ENCODE results near the gene ZC3H11A.

ZC3H11A gene

GRCh38 chr1:203799157-203799556 is 3.7 kb downstream of the ZC3H11A start:
- TF ChIP-seq GABPA (IDR thresholded peaks at IDR 0.05; ENCODE audit: low read depth) = no peak
- TF ChIP-seq, protein P1, sequence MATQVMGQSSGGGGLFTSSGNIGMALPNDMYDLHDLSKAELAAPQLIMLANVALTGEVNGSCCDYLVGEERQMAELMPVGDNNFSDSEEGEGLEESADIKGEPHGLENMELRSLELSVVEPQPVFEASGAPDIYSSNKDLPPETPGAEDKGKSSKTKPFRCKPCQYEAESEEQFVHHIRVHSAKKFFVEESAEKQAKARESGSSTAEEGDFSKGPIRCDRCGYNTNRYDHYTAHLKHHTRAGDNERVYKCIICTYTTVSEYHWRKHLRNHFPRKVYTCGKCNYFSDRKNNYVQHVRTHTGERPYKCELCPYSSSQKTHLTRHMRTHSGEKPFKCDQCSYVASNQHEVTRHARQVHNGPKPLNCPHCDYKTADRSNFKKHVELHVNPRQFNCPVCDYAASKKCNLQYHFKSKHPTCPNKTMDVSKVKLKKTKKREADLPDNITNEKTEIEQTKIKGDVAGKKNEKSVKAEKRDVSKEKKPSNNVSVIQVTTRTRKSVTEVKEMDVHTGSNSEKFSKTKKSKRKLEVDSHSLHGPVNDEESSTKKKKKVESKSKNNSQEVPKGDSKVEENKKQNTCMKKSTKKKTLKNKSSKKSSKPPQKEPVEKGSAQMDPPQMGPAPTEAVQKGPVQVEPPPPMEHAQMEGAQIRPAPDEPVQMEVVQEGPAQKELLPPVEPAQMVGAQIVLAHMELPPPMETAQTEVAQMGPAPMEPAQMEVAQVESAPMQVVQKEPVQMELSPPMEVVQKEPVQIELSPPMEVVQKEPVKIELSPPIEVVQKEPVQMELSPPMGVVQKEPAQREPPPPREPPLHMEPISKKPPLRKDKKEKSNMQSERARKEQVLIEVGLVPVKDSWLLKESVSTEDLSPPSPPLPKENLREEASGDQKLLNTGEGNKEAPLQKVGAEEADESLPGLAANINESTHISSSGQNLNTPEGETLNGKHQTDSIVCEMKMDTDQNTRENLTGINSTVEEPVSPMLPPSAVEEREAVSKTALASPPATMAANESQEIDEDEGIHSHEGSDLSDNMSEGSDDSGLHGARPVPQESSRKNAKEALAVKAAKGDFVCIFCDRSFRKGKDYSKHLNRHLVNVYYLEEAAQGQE (IDR thresholded peaks at IDR 0.05; ENCODE audit: insufficient replicate concordance, low read depth) = no peak
- no peak for TF ChIP-seq SPI1 (IDR thresholded peaks at IDR 0.05; ENCODE audit: borderline replicate concordance, low read depth)
- TF ChIP-seq, protein P2, sequence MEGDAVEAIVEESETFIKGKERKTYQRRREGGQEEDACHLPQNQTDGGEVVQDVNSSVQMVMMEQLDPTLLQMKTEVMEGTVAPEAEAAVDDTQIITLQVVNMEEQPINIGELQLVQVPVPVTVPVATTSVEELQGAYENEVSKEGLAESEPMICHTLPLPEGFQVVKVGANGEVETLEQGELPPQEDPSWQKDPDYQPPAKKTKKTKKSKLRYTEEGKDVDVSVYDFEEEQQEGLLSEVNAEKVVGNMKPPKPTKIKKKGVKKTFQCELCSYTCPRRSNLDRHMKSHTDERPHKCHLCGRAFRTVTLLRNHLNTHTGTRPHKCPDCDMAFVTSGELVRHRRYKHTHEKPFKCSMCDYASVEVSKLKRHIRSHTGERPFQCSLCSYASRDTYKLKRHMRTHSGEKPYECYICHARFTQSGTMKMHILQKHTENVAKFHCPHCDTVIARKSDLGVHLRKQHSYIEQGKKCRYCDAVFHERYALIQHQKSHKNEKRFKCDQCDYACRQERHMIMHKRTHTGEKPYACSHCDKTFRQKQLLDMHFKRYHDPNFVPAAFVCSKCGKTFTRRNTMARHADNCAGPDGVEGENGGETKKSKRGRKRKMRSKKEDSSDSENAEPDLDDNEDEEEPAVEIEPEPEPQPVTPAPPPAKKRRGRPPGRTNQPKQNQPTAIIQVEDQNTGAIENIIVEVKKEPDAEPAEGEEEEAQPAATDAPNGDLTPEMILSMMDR (IDR thresholded peaks at IDR 0.05; ENCODE audit: insufficient read depth, low read length) = no peak
- no peak for TF ChIP-seq POLR2AphosphoS5 (IDR thresholded peaks at IDR 0.05; ENCODE audit: low read depth)
- H3K27me3 ChIP-seq (ENCODE audit: insufficient read depth, poor library complexity, severe bottlenecking) = no peaks in the 10 kb centered on the region
- H3K4me3 ChIP-seq (replicated peaks; ENCODE audit: insufficient read depth, low read length) = no peak overlapping the region
- no peak overlapping the region for H3K27ac ChIP-seq (replicated peaks)
- DNase-seq (ENCODE audit: low read depth in 1 of 2, low spot score in 1 of 2) = no peak

- Histone ChIP-seq H3K27ac (replicated peaks) (no peak overlapping the region), H3K4me3 (replicated peaks; ENCODE audit: insufficient read depth, low read length) (no peak overlapping the region), H3K27me3 (ENCODE audit: insufficient read depth, poor library complexity, severe bottlenecking) (no peaks in the 10 kb centered on the region)
- DNase-seq (ENCODE audit: low read depth in 1 of 2, low spot score in 1 of 2) = no peak
- TF ChIP-seq GABPA (IDR thresholded peaks at IDR 0.05; ENCODE audit: low read depth) = no peak
- TF ChIP-seq, protein P1 (IDR thresholded peaks at IDR 0.05; ENCODE audit: insufficient replicate concordance, low read depth) = no peak
- no peak for TF ChIP-seq SPI1 (IDR thresholded peaks at IDR 0.05; ENCODE audit: borderline replicate concordance, low read depth)
- TF ChIP-seq, protein P2 (IDR thresholded peaks at IDR 0.05; ENCODE audit: insufficient read depth, low read length) = no peak
- no peak for TF ChIP-seq POLR2AphosphoS5 (IDR thresholded peaks at IDR 0.05; ENCODE audit: low read depth)
These were observed 4.5 kb downstream of the ZC3H11A start for GRCh38 chr1:203799971-203800370.

- Histone ChIP-seq H3K27ac (replicated peaks) (no peak overlapping the region), H3K27me3 (ENCODE audit: insufficient read depth, poor library complexity, severe bottlenecking) (no peaks in the 10 kb centered on the region), H3K4me3 (replicated peaks; ENCODE audit: insufficient read depth, low read length) (no peak overlapping the region)
- DNase-seq (ENCODE audit: low read depth in 1 of 2, low spot score in 1 of 2) = no peak
- no peak for TF ChIP-seq SPI1 (IDR thresholded peaks at IDR 0.05; ENCODE audit: borderline replicate concordance, low read depth)
- TF ChIP-seq, protein P1 (IDR thresholded peaks at IDR 0.05; ENCODE audit: insufficient replicate concordance, low read depth) = no peak
- TF ChIP-seq, protein P2 (IDR thresholded peaks at IDR 0.05; ENCODE audit: insufficient read depth, low read length) = no peak
- no peak for TF ChIP-seq POLR2AphosphoS5 (IDR thresholded peaks at IDR 0.05; ENCODE audit: low read depth)
- TF ChIP-seq GABPA (IDR thresholded peaks at IDR 0.05; ENCODE audit: low read depth) = no peak
These were observed 10.3 kb downstream of the ZC3H11A start for GRCh38 chr1:203805689-203806088.

Measured in HL-60 (cell line).